Spleen (tissue), 7 donors: ENCODE data around the gene MTFMT.

Experiments used
- CTCF ChIP-seq, 11 experiments: fragments of 200-600 bp in 7 of 11; fragments of 450-650 bp in 4 of 11; sonication (generic) in 4 of 11; IDR thresholded peaks in 8 of 11; conservative IDR thresholded peaks in 3 of 11; 1 replicate in 7 of 11; 2 replicates in 4 of 11; pipeline versions ENCODE4 v1.4.0 to v1.8.0; 2016 to 2021; ENCODE audit warnings: antibody characterized with exemption in 11 of 11, inconsistent platforms in 4 of 11, mild to moderate bottlenecking in 1 of 11
- POLR2A ChIP-seq, 3 donors: fragments of 450-650 bp; IDR thresholded peaks; one replicate each; pipeline ENCODE4 v1.5.1; 2017; ENCODE audit warnings: antibody characterized with exemption in 3 of 3, mild to moderate bottlenecking in 1 of 3
- POLR2AphosphoS5 ChIP-seq, 3 donors: sonication (generic); formaldehyde crosslinking; IDR thresholded peaks; one replicate each; pipeline ENCODE4 v1.5.1; 2017; ENCODE audit warnings: antibody characterized with exemption in 3 of 3
- donor health status: DM: no; HTN: no; CAD: no; lungs with moderate emphysema.
- donor health status: DM: no; HTN: no; CAD: no.
- donor health status: DM: no; HTN: no; CAD: no.

GRCh38 chr15:65072027-65072426, 42.6 kb upstream of the MTFMT start:
- TF ChIP-seq POLR2A (IDR thresholded peaks at IDR 0.05) (no peak), CTCF (IDR thresholded peaks at IDR 0.05 in 8 of 11, conservative IDR thresholded peaks at IDR 0.05 in 3 of 11) (no peak), POLR2AphosphoS5 (IDR thresholded peaks at IDR 0.05) (no peak)
